ENCODE results near the gene RITA1.

Gene RITA1

GRCh38 chr12:113221997-113222729, 36.6 kb downstream of the RITA1 start:
- TF ChIP-seq EZH2phosphoT487 (IDR thresholded peaks at IDR 0.05; ENCODE audit: low read depth): no peak
- no peak for TF ChIP-seq CTCF (IDR thresholded peaks at IDR 0.05; ENCODE audit: low read depth, low read length)
- Histone ChIP-seq H3K27ac (ENCODE audit: low read length) (peak overlapping the region; percentile 51), H3K9ac (ENCODE audit: low read length) (peak overlapping the region; percentile 85), H3K79me2 (ENCODE audit: low read length) (peaks cover 27% of the 10 kb centered on the region), H2AFZ (ENCODE audit: low read depth, low read length) (no peak overlapping the region), H3K4me3 (ENCODE audit: low read length) (peak overlapping the region; percentile 93), H3K27me3 (ENCODE audit: low read depth, low read length) (no peaks in the 10 kb centered on the region; the same call in 1 of the 2 replicates), H4K20me1 (ENCODE audit: insufficient read depth, low read length) (no peaks in the 10 kb centered on the region), H3K4me1 (ENCODE audit: low read length) (peaks cover 23% of the 10 kb centered on the region), H3K36me3 (replicated peaks; ENCODE audit: low read depth, low read length) (peaks cover 4% of the 10 kb centered on the region), H3K9me3 (ENCODE audit: insufficient read depth, low read length) (no peaks in the 10 kb centered on the region), H3K4me2 (ENCODE audit: low read length) (peak overlapping the region; percentile 98)

GRCh38 chr12:113222730-113223531, 37.4 kb downstream of the RITA1 start:
- H3K9ac ChIP-seq (ENCODE audit: low read length): peak overlapping the region; percentile 85

DNA sequence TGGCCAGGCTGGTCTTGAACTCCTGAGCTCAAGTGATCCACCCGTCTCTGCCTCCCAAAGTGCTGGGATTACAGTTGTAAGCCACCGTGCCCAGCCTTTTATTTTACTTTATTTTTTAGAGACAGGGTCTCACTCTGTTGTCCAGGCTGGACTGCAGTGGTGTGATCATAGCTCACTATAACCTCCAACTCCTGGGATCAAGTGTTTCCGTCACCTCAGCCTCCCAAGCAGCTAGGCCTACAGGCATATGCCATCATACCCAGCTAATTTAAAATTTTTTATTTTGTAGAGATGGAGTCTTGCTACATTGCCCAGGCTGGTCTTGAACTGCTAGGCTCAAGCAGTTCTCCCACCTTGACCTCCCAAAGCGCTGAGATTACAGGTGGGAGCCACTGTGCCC, 39.4 kb downstream of the RITA1 start:
- Histone ChIP-seq H3K4me2 (ENCODE audit: low read length) (no peak overlapping the region), H3K4me3 (ENCODE audit: low read length) (no peak overlapping the region), H3K9me3 (ENCODE audit: insufficient read depth, low read length) (no peaks in the 10 kb centered on the region), H3K9ac (ENCODE audit: low read length) (no peak overlapping the region), H3K27ac (ENCODE audit: low read length) (no peak overlapping the region), H2AFZ (ENCODE audit: low read depth, low read length) (no peak overlapping the region), H3K27me3 (ENCODE audit: low read depth, low read length) (no peaks in the 10 kb centered on the region), H3K4me1 (ENCODE audit: low read length) (peaks cover 43% of the 10 kb centered on the region), H4K20me1 (ENCODE audit: insufficient read depth, low read length) (no peaks in the 10 kb centered on the region), H3K36me3 (replicated peaks; ENCODE audit: low read depth, low read length) (peaks cover 26% of the 10 kb centered on the region), H3K79me2 (ENCODE audit: low read length) (peaks cover 27% of the 10 kb centered on the region)
- TF ChIP-seq CTCF (IDR thresholded peaks at IDR 0.05; ENCODE audit: low read depth, low read length) (no peak), EZH2phosphoT487 (IDR thresholded peaks at IDR 0.05; ENCODE audit: low read depth) (no peak)

More at GRCh38 chr12:113222730-113223531, 37.4 kb downstream of the RITA1 start:
- Histone ChIP-seq H3K36me3 (replicated peaks; ENCODE audit: low read depth, low read length) (peaks cover 12% of the 10 kb centered on the region), H2AFZ (ENCODE audit: low read depth, low read length) (no peak overlapping the region), H3K4me1 (ENCODE audit: low read length) (peaks cover 23% of the 10 kb centered on the region), H3K27me3 (ENCODE audit: low read depth, low read length) (no peaks in the 10 kb centered on the region), H3K4me3 (ENCODE audit: low read length) (peak overlapping the region; percentile 93), H3K9me3 (ENCODE audit: insufficient read depth, low read length) (no peaks in the 10 kb centered on the region), H4K20me1 (ENCODE audit: insufficient read depth, low read length) (no peaks in the 10 kb centered on the region), H3K79me2 (ENCODE audit: low read length) (peaks cover 27% of the 10 kb centered on the region), H3K27ac (ENCODE audit: low read length) (peak overlapping the region; percentile 51), H3K4me2 (ENCODE audit: low read length) (peak overlapping the region; percentile 98)
- TF ChIP-seq CTCF (IDR thresholded peaks at IDR 0.05; ENCODE audit: low read depth, low read length) (no peak), EZH2phosphoT487 (IDR thresholded peaks at IDR 0.05; ENCODE audit: low read depth) (no peak)

Measured in OCI-LY3 (cell line).